H1 (cell line): ENCODE measurements around the gene GRID1. TPM values are rescaled to one million over a fixed set of nuclear protein-coding genes. Genes with fewer than 3 reads are reported as not detected.
A peak's percentile ranks its signal among the peaks of the same experiment; 100 is the strongest.

ENCODE experiments used
- CTCF ChIA-PET: fragments of 300-600 bp; sonication (Branson Sonifier 250); formaldehyde crosslinking; loops from one replicate; lab custom pipeline; 2021; ENCODE audit not compliant: partially characterized antibody; lab: Charles Lee
- POLR2A ChIA-PET: fragments of 300-600 bp; sonication (Branson Sonifier 250); formaldehyde crosslinking; loops from one replicate; lab custom pipeline; 2021; ENCODE audit warnings: inconsistent platforms; ENCODE audit not compliant: partially characterized antibody; lab: Charles Lee
- DNase-seq, 2 experiments: peaks; one replicate each; pipeline versions ENCODE4 v3.0.0 to v3.0.0-alpha.2; 2010 to 2022; ENCODE audit warnings: low spot score in 2 of 2, low read depth in 1 of 2, mixed read lengths in 1 of 2
- FAIRE-seq: peaks from 2 replicates; lab custom pipeline; 2011; peaks lifted over from hg19 to GRCh38; lab: Jason Lieb, UNC
- H2AFZ ChIP-seq: 2 replicates; pipeline ENCODE4 v1.8.1; 2012; ENCODE audit warnings: low read length, inconsistent platforms
- H2AK5ac ChIP-seq: 2 replicates; pipeline ENCODE4 v1.6.1; 2013; ENCODE audit warnings: low read depth, low read length
- H2BK120ac ChIP-seq: replicated peaks from 2 replicates; pipeline ENCODE3; 2013; ENCODE audit warnings: low read depth, low read length, inconsistent platforms
- H2BK12ac ChIP-seq: 2 replicates; pipeline ENCODE4 v1.6.1; 2013; ENCODE audit warnings: low read depth, low read length
- H2BK15ac ChIP-seq: 2 replicates; pipeline ENCODE4 v1.6.1; 2013; ENCODE audit warnings: low read length
- H2BK20ac ChIP-seq: 2 replicates; pipeline ENCODE4 v1.6.1; 2013; ENCODE audit warnings: low read length
- H2BK5ac ChIP-seq: 2 replicates; pipeline ENCODE4 v1.6.1; 2013; ENCODE audit warnings: low read depth, low read length
- H3K14ac ChIP-seq: 2 replicates; pipeline ENCODE4 v1.6.1; 2013; ENCODE audit warnings: inconsistent platforms; ENCODE audit not compliant: insufficient read length
- H3K18ac ChIP-seq: 2 replicates; pipeline ENCODE4 v1.6.1; 2013; ENCODE audit warnings: low read length; ENCODE audit errors: extremely low read depth
- H3K23ac ChIP-seq: 2 replicates; pipeline ENCODE4 v1.6.1; 2013; ENCODE audit warnings: inconsistent platforms; ENCODE audit not compliant: insufficient read length
- H3K23me2 ChIP-seq: 2 replicates; pipeline ENCODE4 v1.6.1; 2013; ENCODE audit warnings: low read depth, low read length
- H3K27ac ChIP-seq: 2 replicates; pipeline ENCODE4 v1.6.1; 2011; ENCODE audit warnings: low read depth, low read length, inconsistent platforms
- H3K27me3 ChIP-seq, 4 experiments: replicated peaks in 1 of 4; 1 replicate in 1 of 4; 2 replicates in 3 of 4; pipeline versions ENCODE4 v1.6.1 to v1.8.1; 2011 to 2013; ENCODE audit warnings: low read length in 3 of 4, mild to moderate bottlenecking in 3 of 4, inconsistent platforms in 2 of 4, mixed read lengths in 2 of 4, moderate library complexity in 1 of 4; ENCODE audit not compliant: control insufficient read depth in 3 of 4, insufficient read depth in 3 of 4; ENCODE audit errors: extremely low read depth in 1 of 4
- H3K36me3 ChIP-seq, 4 experiments: 2 replicates each; pipeline versions ENCODE4 v1.6.1 to v1.8.1; 2011 to 2013; ENCODE audit warnings: mild to moderate bottlenecking in 4 of 4, low read length in 3 of 4, moderate library complexity in 2 of 4, control low read depth in 1 of 4, inconsistent platforms in 1 of 4; ENCODE audit not compliant: insufficient read depth in 4 of 4, control insufficient read depth in 2 of 4
- H3K4ac ChIP-seq: replicated peaks from 2 replicates; pipeline ENCODE3; 2013; ENCODE audit warnings: low read length, low read depth, mixed read lengths, inconsistent platforms; ENCODE audit not compliant: insufficient read length
- H3K4me1 ChIP-seq, 4 experiments: replicated peaks in 1 of 4; 1 replicate in 1 of 4; 2 replicates in 3 of 4; pipeline versions ENCODE4 v1.6.1 to v1.8.1; 2011 to 2013; ENCODE audit warnings: low read length in 3 of 4, inconsistent platforms in 2 of 4, mixed read lengths in 1 of 4; ENCODE audit not compliant: insufficient read depth in 4 of 4, control insufficient read depth in 3 of 4
- H3K4me2 ChIP-seq, 2 experiments: 2 replicates each; pipeline versions ENCODE4 v1.6.1 to v1.8.1; 2011 to 2013; ENCODE audit warnings: low read depth in 2 of 2, low read length in 2 of 2, control low read depth in 1 of 2, inconsistent platforms in 1 of 2, mild to moderate bottlenecking in 1 of 2; ENCODE audit not compliant: insufficient read depth in 1 of 2
- H3K4me3 ChIP-seq, 4 experiments: fragments of 200-600, 300-600 bp in 1 of 4; sonication (generic), shearing (Covaris generic), sonication (Bioruptor Twin) in 1 of 4; 2 replicates each; pipeline versions ENCODE4 v1.5.1 to v1.8.1; 2011 to 2016; ENCODE audit warnings: low read length in 4 of 4, low read depth in 3 of 4, control low read depth in 2 of 4, inconsistent platforms in 2 of 4, mild to moderate bottlenecking in 2 of 4, mixed read lengths in 1 of 4, moderate library complexity in 1 of 4; ENCODE audit not compliant: insufficient read depth in 2 of 4; ENCODE audit errors: extremely low read depth in 1 of 4
- H3K56ac ChIP-seq: replicated peaks from 2 replicates; pipeline ENCODE3; 2013; ENCODE audit warnings: low read depth, mild to moderate bottlenecking, mixed read lengths, low read length, inconsistent platforms; ENCODE audit not compliant: insufficient read length
- H3K79me1 ChIP-seq: 2 replicates; pipeline ENCODE4 v1.6.1; 2013; ENCODE audit warnings: low read depth, low read length, control low read depth
- H3K79me2 ChIP-seq, 2 experiments: 2 replicates each; pipeline versions ENCODE4 v1.6.1 to v1.8.1; 2012 to 2013; ENCODE audit warnings: low read length in 2 of 2, mild to moderate bottlenecking in 2 of 2, inconsistent platforms in 1 of 2; ENCODE audit not compliant: insufficient read depth in 2 of 2, control insufficient read depth in 1 of 2
- H3K9ac ChIP-seq, 4 experiments: replicated peaks in 1 of 4; 1 replicate in 1 of 4; 2 replicates in 3 of 4; pipeline versions ENCODE4 v1.6.1 to v1.8.1; 2011 to 2013; ENCODE audit warnings: low read depth in 3 of 4, low read length in 3 of 4, control low read depth in 2 of 4, mild to moderate bottlenecking in 2 of 4, moderate library complexity in 2 of 4, inconsistent platforms in 1 of 4; ENCODE audit errors: extremely low read depth in 1 of 4
- H3K9me3 ChIP-seq, 2 experiments: 2 replicates each; pipeline versions ENCODE4 v1.6.1 to v1.8.1; 2012 to 2013; ENCODE audit warnings: mild to moderate bottlenecking in 2 of 2, moderate library complexity in 2 of 2, control low read depth in 1 of 2, inconsistent platforms in 1 of 2, low read depth in 1 of 2, low read length in 1 of 2, mixed read lengths in 1 of 2; ENCODE audit not compliant: insufficient read depth in 2 of 2
- H4K20me1 ChIP-seq, 2 experiments: replicated peaks in 1 of 2; 2 replicates each; pipeline versions ENCODE3 to v1.8.1; 2011 to 2013; ENCODE audit warnings: inconsistent platforms in 2 of 2, low read length in 2 of 2, mild to moderate bottlenecking in 1 of 2; ENCODE audit not compliant: insufficient read depth in 2 of 2, control insufficient read depth in 1 of 2
- H4K5ac ChIP-seq: 2 replicates; pipeline ENCODE4 v1.6.1; 2013; ENCODE audit warnings: low read length, low read depth, mixed read lengths, inconsistent platforms; ENCODE audit not compliant: insufficient read length
- H4K8ac ChIP-seq: 2 replicates; pipeline ENCODE4 v1.8.0; 2013; ENCODE audit warnings: mild to moderate bottlenecking, moderate library complexity, low read length, inconsistent platforms; ENCODE audit not compliant: insufficient read depth; ENCODE audit errors: extremely low read depth
- H4K91ac ChIP-seq: replicated peaks from 2 replicates; pipeline ENCODE3; 2013; ENCODE audit warnings: low read length, mixed read lengths, inconsistent platforms; ENCODE audit not compliant: insufficient read length
- BRCA1 ChIP-seq: IDR thresholded peaks from 2 replicates; pipeline ENCODE4 v1.6.1; 2012; ENCODE audit warnings: low read depth, low read length, improper control_type of control experiment
- FOSL1 ChIP-seq: IDR thresholded peaks from 2 replicates; pipeline ENCODE4 v1.6.1; 2011; ENCODE audit warnings: mild to moderate bottlenecking, low read depth, low read length, moderate library complexity; ENCODE audit not compliant: insufficient read depth
- JUND ChIP-seq: IDR thresholded peaks from 2 replicates; pipeline ENCODE4 v1.6.1; 2011; ENCODE audit warnings: mild to moderate bottlenecking, improper control_type of control experiment, low read length
- NRF1 ChIP-seq: IDR thresholded peaks from 2 replicates; pipeline ENCODE4 v1.6.1; 2011; ENCODE audit warnings: mild to moderate bottlenecking, low read depth, low read length, improper control_type of control experiment
- RBBP5 ChIP-seq: IDR thresholded peaks from 2 replicates; pipeline ENCODE4 v1.7.1; 2012; ENCODE audit warnings: low read depth, mild to moderate bottlenecking, inconsistent platforms, low read length, moderate library complexity, borderline replicate concordance
- RXRA ChIP-seq: IDR thresholded peaks from 2 replicates; pipeline ENCODE4 v1.6.1; 2011; ENCODE audit warnings: low read depth, mild to moderate bottlenecking, low read length, moderate library complexity; ENCODE audit not compliant: insufficient read depth
- SIN3A ChIP-seq, 2 experiments: IDR thresholded peaks in 1 of 2; conservative IDR thresholded peaks in 1 of 2; 2 replicates each; pipeline ENCODE4 v1.6.1; 2011 to 2012; ENCODE audit warnings: low read length in 2 of 2, improper control_type of control experiment in 1 of 2, low read depth in 1 of 2, mild to moderate bottlenecking in 1 of 2
- SIRT6 ChIP-seq: IDR thresholded peaks from one replicate; pipeline ENCODE4 v1.7.1; 2012; ENCODE audit warnings: low read length, inconsistent platforms
- WGBS, 2 experiments: shearing (Covaris generic) in 1 of 2; methylation state at CpG; one replicate each; pipeline versions ENCODE4 v1.1.6 to v1.1.7; 2013 to 2015; ENCODE audit warnings: low lambda C conversion rate in 2 of 2, mixed read lengths in 2 of 2, inconsistent platforms in 1 of 2, low coverage in 1 of 2, missing lambda C conversion rate in 1 of 2; ENCODE audit not compliant: insufficient replicate concordance in 2 of 2, insufficient coverage in 1 of 2, insufficient read length in 1 of 2; ENCODE audit errors: extremely low coverage in 1 of 2, missing lambda C conversion rate in 1 of 2; 5-methylcytosine and 5-hydroxymethylcytosine counted together
- polyA plus RNA-seq, 7 experiments: library from polyadenylated mRNA; depleted of rRNA in 3 of 7; stranded (reverse) in 5 of 7; unstranded in 2 of 7; fragments of >200 nt in 5 of 7; fragments of 200-250 nt in 2 of 7; gene quantifications; 1 replicate in 5 of 7; 2 replicates in 1 of 7; 4 replicates in 1 of 7; pipeline versions ENCODE4 v1.2.1 to v1.2.3, GENCODE V29; 2011 to 2013; ENCODE audit warnings: missing spikeins in 2 of 7, mixed read lengths in 2 of 7
- total RNA-seq: library from RNA; stranded (reverse); fragmentation: NEBNext Ultra II Directional; extraction: Animal tissue kit (Norgen Biotek cat#: 25700); gene quantifications from 2 replicates; pipeline ENCODE4 v1.2.1, GENCODE V29; 2021
- TF ChIP-seq, protein P1 (sequence below), 3 experiments: IDR thresholded peaks; 1 replicate in 2 of 3; 2 replicates in 1 of 3; pipeline versions ENCODE4 v1.5.1 to v1.6.1; 2011; ENCODE audit warnings: low read length in 3 of 3, mild to moderate bottlenecking in 3 of 3, inconsistent platforms in 2 of 3, low read depth in 1 of 3, moderate library complexity in 1 of 3; ENCODE audit not compliant: insufficient read depth in 1 of 3; ENCODE audit errors: control extremely low read depth in 1 of 3

Gene GRID1
- total and polyA plus RNA-seq, 2 of the 8 experiments (the other 6 are each of a cell fraction or from before 2014, with no cell fraction given): 0.22 to 0.30 TPM

DNA sequence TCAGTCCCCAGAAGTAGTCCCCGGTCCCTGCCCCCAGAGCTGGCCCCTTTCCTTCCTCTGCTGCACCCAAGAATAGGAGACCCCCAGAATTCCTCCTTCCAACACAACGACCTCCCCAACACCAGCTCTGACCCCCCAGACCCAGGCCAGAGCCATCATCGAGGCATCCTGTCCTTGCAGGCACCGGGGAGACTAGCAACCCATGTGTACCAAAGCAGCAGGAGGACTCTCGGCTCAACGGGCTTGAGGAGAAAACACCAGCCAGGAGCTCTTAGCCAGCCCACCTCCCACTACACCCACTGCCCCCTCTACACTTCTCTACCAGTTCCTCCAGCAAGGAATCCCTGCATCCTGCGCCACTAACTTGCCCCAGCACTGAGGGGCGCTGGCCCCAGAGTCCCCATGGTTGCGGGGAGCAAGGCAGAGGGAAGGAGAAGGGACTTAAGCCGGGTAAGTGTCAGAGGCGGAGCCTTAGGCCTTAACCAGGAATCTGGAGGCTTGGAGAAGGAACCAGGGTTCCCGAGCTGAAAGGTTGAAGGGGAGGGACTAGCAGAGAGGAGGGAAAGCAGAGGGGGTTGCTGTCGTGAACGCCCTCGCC is 3.9 kb downstream of the GRID1 start:
- peak overlapping the region; percentile 67 to 91 for H3K4me2 ChIP-seq
- H3K27ac ChIP-seq: no peak overlapping the region
- H2BK120ac ChIP-seq: no peak overlapping the region
- no peak overlapping the region for H3K23ac ChIP-seq
- peaks cover 12 to 14% of the 10 kb centered on the region in 2 experiments for H4K20me1 ChIP-seq
- no peak overlapping the region for H3K9ac ChIP-seq
- H3K23me2 ChIP-seq: peaks cover 25% of the 10 kb centered on the region; the same call in 1 of the 2 replicates
- no peak overlapping the region for H4K5ac ChIP-seq
- POLR2A ChIA-PET: interaction anchor here (1.3 to 1.7 kb wide), 2 partner anchors 16 to 27 kb away, joined by 4 to 5 read pairs; no protein-coding TSS in a partner anchor
- no peak overlapping the region for H2BK12ac ChIP-seq
- no peak overlapping the region for H3K4ac ChIP-seq
- 15% methylated on average over 15 of the region's 15 CpGs; no CpG with 5 or more reads in 1 of the 2 experiments for WGBS, 2 experiments
- no peak overlapping the region for H2BK5ac ChIP-seq
- no peak overlapping the region for H2AK5ac ChIP-seq
- no peaks in the 10 kb centered on the region for H3K79me1 ChIP-seq
- peak overlapping the region; percentile 32; the same call in 1 of the 2 replicates for H3K18ac ChIP-seq
- H3K4me3 ChIP-seq: peak overlapping the region; percentile 45 to 59 (median 54)
- H3K14ac ChIP-seq: no peak overlapping the region
- no peak overlapping the region for H2BK20ac ChIP-seq
- H2AFZ ChIP-seq: peak overlapping the region; percentile 54
- H4K8ac ChIP-seq: no peak overlapping the region; the same call in 1 of the 2 replicates
- H3K56ac ChIP-seq: no peak overlapping the region
- DNase-seq (no peak), FAIRE-seq (peak; percentile 7)
- peak overlapping the region; percentile 29; the same call in 1 of the 2 replicates for H2BK15ac ChIP-seq
- peaks cover 49 to 64% (median 62%) of the 10 kb centered on the region in 4 experiments for H3K27me3 ChIP-seq
- H3K36me3 ChIP-seq: no peaks in the 10 kb centered on the region
- peaks cover 0 to 6% of the 10 kb centered on the region in 2 experiments; a peak in 1 of 4 replicates for H3K9me3 ChIP-seq
- peaks cover 0 to 34% (median 23%) of the 10 kb centered on the region in 4 experiments; a peak in 6 of 7 replicates for H3K4me1 ChIP-seq
- H4K91ac ChIP-seq: no peak overlapping the region
- no peaks in the 10 kb centered on the region for H3K79me2 ChIP-seq
- CTCF ChIA-PET: interaction anchor here (0.5 to 25.6 kb wide), 27 partner anchors 5 to 279 kb away, joined by 3 to 498 read pairs (median 3); partner anchors contain the start of gene GRID1
- TF ChIP-seq SIRT6 (no peak), SIN3A (conservative IDR thresholded peaks at IDR 0.05 in 1 of 2, IDR thresholded peaks at IDR 0.05 in 1 of 2; ENCODE audit: low read depth in 1 of 2, low read length in 2 of 2) (no peak; a peak in 1 of 4 replicates), RXRA (no peak), JUND (no peak), NRF1 (no peak), RBBP5 (no peak), BRCA1 (no peak), FOSL1 (no peak)
- TF ChIP-seq, protein P1, sequence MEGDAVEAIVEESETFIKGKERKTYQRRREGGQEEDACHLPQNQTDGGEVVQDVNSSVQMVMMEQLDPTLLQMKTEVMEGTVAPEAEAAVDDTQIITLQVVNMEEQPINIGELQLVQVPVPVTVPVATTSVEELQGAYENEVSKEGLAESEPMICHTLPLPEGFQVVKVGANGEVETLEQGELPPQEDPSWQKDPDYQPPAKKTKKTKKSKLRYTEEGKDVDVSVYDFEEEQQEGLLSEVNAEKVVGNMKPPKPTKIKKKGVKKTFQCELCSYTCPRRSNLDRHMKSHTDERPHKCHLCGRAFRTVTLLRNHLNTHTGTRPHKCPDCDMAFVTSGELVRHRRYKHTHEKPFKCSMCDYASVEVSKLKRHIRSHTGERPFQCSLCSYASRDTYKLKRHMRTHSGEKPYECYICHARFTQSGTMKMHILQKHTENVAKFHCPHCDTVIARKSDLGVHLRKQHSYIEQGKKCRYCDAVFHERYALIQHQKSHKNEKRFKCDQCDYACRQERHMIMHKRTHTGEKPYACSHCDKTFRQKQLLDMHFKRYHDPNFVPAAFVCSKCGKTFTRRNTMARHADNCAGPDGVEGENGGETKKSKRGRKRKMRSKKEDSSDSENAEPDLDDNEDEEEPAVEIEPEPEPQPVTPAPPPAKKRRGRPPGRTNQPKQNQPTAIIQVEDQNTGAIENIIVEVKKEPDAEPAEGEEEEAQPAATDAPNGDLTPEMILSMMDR (IDR thresholded peaks at IDR 0.05; ENCODE audit: control extremely low read depth in 1 of 3, insufficient read depth in 1 of 3, low read depth in 1 of 3, low read length in 3 of 3): peak in 2 of 3 experiments; percentile 15 to 27; a peak in 2 of 4 replicates
